ENCODE measurements around the gene ZNF143. TPM values are rescaled to one million over a fixed set of nuclear protein-coding genes. Genes with fewer than 3 reads are reported as not detected.

The ZNF143 gene
- total and polyA plus RNA-seq, 7 experiments from 2014 or later, result 29.6 to 47.5 (median 41.5) TPM

DNA sequence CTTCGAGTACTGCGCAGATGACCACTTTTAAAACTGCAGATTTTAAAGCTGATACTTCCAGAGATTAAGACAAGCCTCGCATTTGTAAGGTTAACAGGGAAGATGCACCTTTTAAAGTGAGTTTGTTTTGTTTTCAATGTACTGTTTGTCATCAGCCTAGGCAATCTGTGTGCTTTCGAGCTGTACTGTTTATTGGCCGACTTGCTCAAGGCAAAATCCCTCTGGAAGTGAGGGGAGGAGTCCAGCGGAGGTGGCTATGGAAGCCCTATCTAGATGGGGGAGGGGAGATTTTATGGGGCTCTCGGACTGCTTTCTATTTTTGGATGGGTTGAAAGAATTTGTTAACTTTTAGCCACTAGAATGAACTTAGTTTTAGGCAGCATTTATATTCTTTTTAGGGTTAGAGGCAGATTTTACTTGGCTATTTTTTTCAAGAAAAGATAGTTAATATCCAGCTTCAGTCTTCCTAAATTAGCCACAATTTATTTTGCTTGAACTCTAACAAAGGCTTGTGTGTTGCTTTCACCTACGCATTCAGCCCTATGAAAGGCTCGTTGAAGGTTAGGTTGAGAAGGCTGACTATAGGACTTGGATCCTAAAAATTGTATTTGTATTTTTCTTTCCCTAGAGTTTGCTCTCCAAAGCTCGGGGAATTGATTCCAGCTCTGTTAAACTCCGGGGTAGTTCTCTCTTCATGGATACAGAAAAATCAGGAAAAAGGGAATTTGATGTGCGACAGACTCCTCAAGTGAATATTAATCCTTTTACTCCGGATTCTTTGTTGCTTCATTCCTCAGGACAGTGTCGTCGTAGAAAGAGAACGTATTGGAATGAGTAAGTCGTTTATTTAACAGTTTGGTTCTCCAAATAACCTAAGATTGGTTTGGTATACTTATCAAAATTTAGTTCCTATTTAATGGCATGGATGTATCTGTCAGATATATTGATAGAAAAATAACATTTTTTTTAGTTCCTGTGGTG lies 114.7 kb downstream of the ZNF143 start:
- H3K4me3 Mint-ChIP-seq, result peak overlapping the region; percentile 74 to 94 (median 82)
- Histone ChIP-seq H3K27ac (ENCODE audit: low read depth, low read length) (no peak overlapping the region), H3K27me3 (ENCODE audit: control insufficient read depth in 2 of 2, insufficient read depth in 2 of 2, low read length in 2 of 2) (peaks cover 0 to 3% of the 10 kb centered on the region in 2 donors), H3K4me1 (ENCODE audit: control insufficient read depth in 2 of 2, insufficient read depth in 2 of 2, low read length in 2 of 2) (peaks cover 9 to 11% of the 10 kb centered on the region in 2 donors), H3K4me3 (ENCODE audit: low read length) (peak overlapping the region; percentile 61), H3K36me3 (ENCODE audit: control insufficient read depth in 2 of 3, insufficient read depth in 3 of 3, low read length in 3 of 3) (no peaks in the 10 kb centered on the region), H3K9me3 (ENCODE audit: control insufficient read depth in 2 of 3, low read length in 3 of 3) (no peaks in the 10 kb centered on the region)
- peaks cover 0 to 31% (median 0%) of the 10 kb centered on the region in 5 donors for H3K36me3 Mint-ChIP-seq
- peaks cover 0 to 47% (median 12%) of the 10 kb centered on the region in 7 donors for H3K4me1 Mint-ChIP-seq
- H3K9me3 Mint-ChIP-seq, result no peaks in the 10 kb centered on the region
- DNase-seq, result no peak
- no peak for ATAC-seq
- intact Hi-C loops (cut with micrococcal nuclease), result loop anchor here (1.0 to 10.0 kb wide), 6 partner anchors 11 to 1279 kb away; partner anchors contain the start of genes ADM (in 1 of the 2), SWAP70 (in 1 of the 2), TMEM9B (in 1 of the 2) and ZBED5 (in 1 of the 2)
- peak overlapping the region in 4 of 9 donors; percentile 15 to 91 (median 48) for H3K27ac Mint-ChIP-seq
- peaks cover 0 to 22% (median 11%) of the 10 kb centered on the region in 5 donors for H3K27me3 Mint-ChIP-seq
- ChIA-PET POLR2A (interaction anchor here (0.8 to 2.1 kb wide), 2 partner anchors 26 to 38 kb away, joined by 4 to 7 read pairs; no protein-coding TSS in a partner anchor), CTCF (interaction anchor here (0.6 to 1.0 kb wide), 2 partner anchors 17 to 37 kb away, joined by 3 read pairs; no protein-coding TSS in a partner anchor)

DNA sequence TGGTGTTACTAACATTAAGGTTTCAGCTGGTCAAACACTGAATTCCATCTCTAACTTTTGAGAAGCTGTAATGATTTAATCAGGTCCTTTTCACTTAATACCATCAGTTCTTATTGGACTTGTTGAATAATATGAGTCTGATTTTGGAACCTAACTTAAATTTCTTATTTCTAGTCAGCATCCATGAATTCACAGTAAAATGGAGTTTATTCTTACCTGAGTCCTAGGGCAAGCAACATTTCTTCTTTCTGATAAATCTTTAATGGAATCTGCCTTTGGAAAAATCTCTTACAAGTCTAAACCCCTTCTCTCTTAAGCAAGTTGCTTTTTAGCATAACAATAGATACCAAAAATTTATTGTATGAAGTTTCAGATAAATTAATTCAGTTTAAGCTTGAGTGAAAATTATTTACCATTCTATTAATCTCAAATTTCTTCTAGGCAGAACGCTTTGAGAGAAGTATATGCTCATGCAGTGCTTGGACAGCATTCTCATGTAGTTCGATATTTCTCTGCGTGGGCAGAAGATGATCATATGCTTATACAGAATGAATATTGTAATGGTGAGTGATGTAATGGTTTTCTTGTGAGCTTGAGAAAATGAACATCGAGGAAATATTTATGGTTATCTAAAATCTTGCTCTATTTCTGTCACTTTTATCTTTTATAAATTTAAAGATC lies 116.0 kb downstream of the ZNF143 start:
- ChIA-PET CTCF (interaction anchor here (1.0 kb wide), 2 partner anchors 36 to 42 kb away, joined by 3 to 5 read pairs; no protein-coding TSS in a partner anchor), POLR2A (interaction anchor here (0.6 to 2.1 kb wide), 2 partner anchors 13 to 25 kb away, joined by 3 to 7 read pairs; no protein-coding TSS in a partner anchor)
- H3K4me3 ChIP-seq (ENCODE audit: low read length), result no peak overlapping the region
- Mint-ChIP-seq H3K4me1 (peaks cover 0 to 54% (median 12%) of the 10 kb centered on the region in 7 donors), H3K27ac (peak overlapping the region in 2 of 9 donors; percentile 1 to 80), H3K4me3 (peak overlapping the region in 2 of 10 donors; percentile 33 to 79), H3K27me3 (peaks cover 0 to 22% (median 11%) of the 10 kb centered on the region in 5 donors), H3K36me3 (peaks cover 0 to 39% (median 0%) of the 10 kb centered on the region in 5 donors), H3K9me3 (no peaks in the 10 kb centered on the region)
- H3K27ac ChIP-seq (ENCODE audit: low read depth, low read length), result no peak overlapping the region
- no peak for ATAC-seq
- H3K4me1 ChIP-seq (ENCODE audit: control insufficient read depth in 2 of 2, insufficient read depth in 2 of 2, low read length in 2 of 2), result peaks cover 9 to 11% of the 10 kb centered on the region in 2 donors
- H3K27me3 ChIP-seq (ENCODE audit: control insufficient read depth in 2 of 2, insufficient read depth in 2 of 2, low read length in 2 of 2), result peaks cover 0 to 3% of the 10 kb centered on the region in 2 donors
- H3K9me3 ChIP-seq (ENCODE audit: control insufficient read depth in 2 of 3, low read length in 3 of 3), result no peaks in the 10 kb centered on the region
- H3K36me3 ChIP-seq (ENCODE audit: control insufficient read depth in 2 of 3, insufficient read depth in 3 of 3, low read length in 3 of 3), result no peaks in the 10 kb centered on the region
- intact Hi-C loops (cut with micrococcal nuclease), result loop anchor here (5.0 to 10.0 kb wide), 3 partner anchors 85 to 1278 kb away; partner anchors contain the start of genes ADM (in 1 of the 2), SWAP70 (in 1 of the 2) and ZBED5 (in 1 of the 2)
- no peak for DNase-seq

DNA sequence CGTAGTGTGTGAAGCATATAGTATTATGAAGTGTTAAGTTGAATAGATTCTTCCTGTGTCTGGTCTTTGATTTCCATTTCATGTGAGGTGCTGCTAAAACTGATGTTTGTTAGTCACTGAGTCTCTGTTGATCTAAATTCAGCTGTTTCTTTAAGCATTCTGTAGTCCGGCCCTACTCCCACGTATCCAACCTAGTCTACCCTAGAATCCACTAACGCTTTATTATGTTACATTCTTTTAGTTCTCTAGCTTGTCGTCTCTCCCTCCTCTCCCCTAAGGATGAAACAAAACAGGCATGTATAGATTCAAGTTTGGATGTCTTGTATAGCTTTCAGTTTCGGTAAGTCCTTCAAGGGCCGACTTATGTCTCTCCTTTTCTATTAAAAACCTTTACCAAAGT lies 116.7 kb downstream of the ZNF143 start:
- ChIA-PET CTCF (interaction anchor here (1.0 kb wide), 1 partner anchor 43 kb away, joined by 5 read pairs; no protein-coding TSS in a partner anchor), POLR2A (interaction anchor here (0.6 kb wide), 1 partner anchor 12 kb away, joined by 3 read pairs; no protein-coding TSS in a partner anchor)
- ATAC-seq (no peak), DNase-seq (no peak)
- H3K9me3 ChIP-seq (ENCODE audit: control insufficient read depth in 2 of 3, low read length in 3 of 3), result no peaks in the 10 kb centered on the region
- Mint-ChIP-seq H3K27ac (peak overlapping the region in 3 of 9 donors; percentile 1 to 80 (median 10)), H3K4me1 (peaks cover 0 to 57% (median 11%) of the 10 kb centered on the region in 7 donors), H3K27me3 (peaks cover 0 to 22% (median 11%) of the 10 kb centered on the region in 5 donors), H3K4me3 (peak overlapping the region in 8 of 10 donors; percentile 7 to 78 (median 34)), H3K36me3 (peaks cover 0 to 42% (median 0%) of the 10 kb centered on the region in 5 donors), H3K9me3 (no peaks in the 10 kb centered on the region)
- intact Hi-C loops (cut with micrococcal nuclease), result loop anchor here (5.0 to 10.0 kb wide), 3 partner anchors 85 to 1277 kb away; partner anchors contain the start of genes ADM (in 1 of the 2), SWAP70 (in 1 of the 2) and ZBED5 (in 1 of the 2)
- peak overlapping the region; percentile 33 for H3K4me3 ChIP-seq (ENCODE audit: low read length)
- peaks cover 0 to 3% of the 10 kb centered on the region in 2 donors for H3K27me3 ChIP-seq (ENCODE audit: control insufficient read depth in 2 of 2, insufficient read depth in 2 of 2, low read length in 2 of 2)
- H3K27ac ChIP-seq (ENCODE audit: low read depth, low read length), result no peak overlapping the region
- peaks cover 9 to 11% of the 10 kb centered on the region in 2 donors for H3K4me1 ChIP-seq (ENCODE audit: control insufficient read depth in 2 of 2, insufficient read depth in 2 of 2, low read length in 2 of 2)
- H3K36me3 ChIP-seq (ENCODE audit: control insufficient read depth in 2 of 3, insufficient read depth in 3 of 3, low read length in 3 of 3), result no peaks in the 10 kb centered on the region

Other genes starting within 250 kb of the ZNF143 start
- 100 to 1,000 TPM in 4 of 5 experiments, 10 to 100 TPM in 1; 65.0 to 178 (median 108) TPM for gene DENND5A, start 195.7 kb upstream of the ZNF143 start, total RNA-seq
- gene DENND5A, start 195.7 kb upstream of the ZNF143 start, polyA plus RNA-seq, result 10 to 100 TPM; 33.9 to 60.3 TPM
- 10 to 100 TPM; 33.9 to 73.7 (median 49.0) TPM for gene TMEM41B, start 146.4 kb upstream of the ZNF143 start, total RNA-seq
- 10 to 100 TPM; 10.5 to 11.9 TPM for gene TMEM41B, start 146.4 kb upstream of the ZNF143 start, polyA plus RNA-seq
- 100 to 1,000 TPM in 1 of 5 experiments, 10 to 100 TPM in 4; 47.3 to 105 (median 61.3) TPM for gene IPO7, start 76.4 kb upstream of the ZNF143 start, total RNA-seq
- 1 to 10 TPM; 4.1 to 7.7 TPM for gene IPO7, start 76.4 kb upstream of the ZNF143 start, polyA plus RNA-seq
- gene WEE1, start 112.7 kb downstream of the ZNF143 start, total RNA-seq, result 10 to 100 TPM in 1 of 5 experiments, 1 to 10 TPM in 3, under 1 TPM in 1; 0.43 to 47.6 (median 1.9) TPM
- gene WEE1, start 112.7 kb downstream of the ZNF143 start, polyA plus RNA-seq, result under 1 TPM; 0.43 to 0.44 TPM
- gene SWAP70, start 203.1 kb downstream of the ZNF143 start, total RNA-seq, result 10 to 100 TPM in 1 of 5 experiments, 1 to 10 TPM in 4; 4.2 to 15.6 (median 7.0) TPM
- gene SWAP70, start 203.1 kb downstream of the ZNF143 start, polyA plus RNA-seq, result 1 to 10 TPM; 2.3 to 3.4 TPM